ENCODE results near the gene CELF5.

GRCh38 chr19:3333662-3334061 lies 109.2 kb downstream of the CELF5 start:
- no peak for TF ChIP-seq POLR2A (IDR thresholded peaks at IDR 0.05)
- TF ChIP-seq CTCF (IDR thresholded peaks at IDR 0.05), result no peak
